Keratinocyte (primary cell): Measurements from ENCODE around the gene SHISA5. TPM values are rescaled to one million over a fixed set of nuclear protein-coding genes. Genes with fewer than 3 reads are reported as not detected.
"Not testable (repeated sequence)": the region's sequence is repeated elsewhere in the genome, so short reads cannot be mapped to it uniquely, and the experiment has no call there.

Source experiments
- DNase-seq: peaks from one replicate; pipeline ENCODE4 v3.0.0-alpha.2; 2011; ENCODE audit warnings: low read depth, missing footprints, low spot score
- FAIRE-seq: peaks from 2 replicates; lab custom pipeline; 2011; peaks lifted over from hg19 to GRCh38; lab: Jason Lieb, UNC
- H2AFZ ChIP-seq: 2 replicates; pipeline ENCODE4 v1.6.0; 2012; ENCODE audit warnings: low read length, control low read depth, inconsistent platforms; ENCODE audit not compliant: control insufficient read depth
- H3K27ac ChIP-seq: 2 replicates; pipeline ENCODE4 v1.5.1; 2011; ENCODE audit warnings: low read length; ENCODE audit not compliant: control insufficient read depth, insufficient read depth
- H3K27me3 ChIP-seq: 3 replicates; pipeline ENCODE4 v1.6.0; 2011; ENCODE audit warnings: low read length; ENCODE audit not compliant: control insufficient read depth, insufficient read depth; ENCODE audit errors: extremely low read depth
- H3K36me3 ChIP-seq, 2 experiments: 2 replicates in 1 of 2; 3 replicates in 1 of 2; pipeline ENCODE4 v1.5.1; 2011; ENCODE audit warnings: low read length in 2 of 2, mild to moderate bottlenecking in 1 of 2; ENCODE audit not compliant: control insufficient read depth in 2 of 2, insufficient read depth in 2 of 2; ENCODE audit errors: extremely low read depth in 1 of 2
- H3K4me1 ChIP-seq: 3 replicates; pipeline ENCODE4 v1.5.1; 2011; ENCODE audit warnings: low read length; ENCODE audit not compliant: control insufficient read depth, insufficient read depth; ENCODE audit errors: extremely low read depth
- H3K4me2 ChIP-seq: 3 replicates; pipeline ENCODE4 v1.6.0; 2011; ENCODE audit warnings: low read depth, low read length; ENCODE audit not compliant: control insufficient read depth, insufficient read depth; ENCODE audit errors: extremely low read depth
- H3K4me3 ChIP-seq, 3 experiments: fragments of 200-600 bp in 1 of 3; sonication (generic) in 1 of 3; 2 replicates in 2 of 3; 3 replicates in 1 of 3; pipeline ENCODE4 v1.5.1; 2011 to 2016; ENCODE audit warnings: low read length in 3 of 3, mild to moderate bottlenecking in 3 of 3, control low read depth in 2 of 3, inconsistent platforms in 1 of 3, low read depth in 1 of 3, mixed read lengths in 1 of 3, mixed run types in 1 of 3, moderate library complexity in 1 of 3; ENCODE audit not compliant: control insufficient read depth in 2 of 3, insufficient read depth in 2 of 3; ENCODE audit errors: extremely low read depth in 1 of 3
- H3K79me2 ChIP-seq: 2 replicates; pipeline ENCODE4 v1.6.0; 2012; ENCODE audit warnings: low read length; ENCODE audit not compliant: control insufficient read depth, insufficient read depth
- H3K9ac ChIP-seq: 3 replicates; pipeline ENCODE4 v1.6.0; 2011; ENCODE audit warnings: low read length; ENCODE audit not compliant: control insufficient read depth, insufficient read depth; ENCODE audit errors: extremely low read depth
- H3K9me1 ChIP-seq: 3 replicates; pipeline ENCODE4 v1.6.0; 2011; ENCODE audit warnings: low read length; ENCODE audit not compliant: control insufficient read depth, insufficient read depth; ENCODE audit errors: extremely low read depth
- H3K9me3 ChIP-seq: 2 replicates; pipeline ENCODE4 v1.5.1; 2012; ENCODE audit warnings: low read depth, low read length; ENCODE audit not compliant: control insufficient read depth
- H4K20me1 ChIP-seq: 3 replicates; pipeline ENCODE4 v1.6.0; 2011; ENCODE audit warnings: low read length; ENCODE audit not compliant: control insufficient read depth, insufficient read depth; ENCODE audit errors: extremely low read depth
- CTCF ChIP-seq, 3 experiments: IDR thresholded peaks in 1 of 3; conservative IDR thresholded peaks in 1 of 3; optimal IDR thresholded peaks in 1 of 3; 2 replicates in 2 of 3; 3 replicates in 1 of 3; pipeline versions ENCODE3 to v1.5.1; 2011; ENCODE audit warnings: low read length in 3 of 3, mild to moderate bottlenecking in 3 of 3, moderate library complexity in 2 of 3, control low read depth in 1 of 3, inconsistent platforms in 1 of 3; ENCODE audit not compliant: insufficient read depth in 2 of 3; ENCODE audit errors: extremely low read depth in 1 of 3
- EZH2 ChIP-seq: IDR thresholded peaks from one replicate; pipeline ENCODE4 v1.6.1; 2012; ENCODE audit warnings: inconsistent platforms, mild to moderate bottlenecking, low read length, moderate library complexity
- dilution Hi-C: fragments of 300-500 bp; cut with MboI; formaldehyde crosslinking; loops from one replicate; pipeline ENCODE4 v1.7.0; 2020; ENCODE audit warnings: low sequenced_read_pairs; ENCODE audit not compliant: extremely low pct_ligation_motif_present
- polyA plus RNA-seq, 5 experiments: library from polyadenylated mRNA; depleted of rRNA in 3 of 5; stranded (reverse) in 3 of 5; stranded (forward) in 1 of 5; unstranded in 1 of 5; fragments of >200 nt; gene quantifications; 1 replicate in 1 of 5; 2 replicates in 3 of 5; 3 replicates in 1 of 5; pipeline versions ENCODE4 v1.2.1 to v1.2.3, GENCODE V29; 2011 to 2012; ENCODE audit warnings: missing spikeins in 2 of 5, low read depth in 1 of 5, low replicate concordance in 1 of 5

SHISA5 gene
- polyA plus RNA-seq, 1 donor (not counting 4 experiments of a cell fraction or from before 2014, with no cell fraction given): 94.4 TPM

GRCh38 chr3:48474619-48475018 is 29.4 kb downstream of the SHISA5 start:
- H3K9me1 ChIP-seq: no peaks in the 10 kb centered on the region
- H3K4me3 ChIP-seq: no peak overlapping the region
- H3K9me3 ChIP-seq: no peaks in the 10 kb centered on the region
- H3K36me3 ChIP-seq: peaks cover 0 to 3% of the 10 kb centered on the region in 2 experiments
- TF ChIP-seq CTCF (optimal IDR thresholded peaks at IDR 0.05 in 1 of 3, IDR thresholded peaks at IDR 0.05 in 1 of 3, conservative IDR thresholded peaks at IDR 0.05 in 1 of 3; ENCODE audit: extremely low read depth in 1 of 3, insufficient read depth in 2 of 3, low read length in 3 of 3) (no peak), EZH2 (no peak)
- H3K9ac ChIP-seq: no peak overlapping the region
- H3K4me1 ChIP-seq: peaks cover 20% of the 10 kb centered on the region
- no peak overlapping the region for H3K27ac ChIP-seq
- no peaks in the 10 kb centered on the region for H4K20me1 ChIP-seq
- dilution Hi-C loops: no loop called here
- H2AFZ ChIP-seq: no peak overlapping the region
- no peak overlapping the region for H3K4me2 ChIP-seq
- no peaks in the 10 kb centered on the region for H3K27me3 ChIP-seq
- DNase-seq: no peak
- no peak for FAIRE-seq
- H3K79me2 ChIP-seq: peaks cover 24% of the 10 kb centered on the region

GRCh38 chr3:48474031-48474430 is 29.9 kb downstream of the SHISA5 start:
- Histone ChIP-seq H3K4me1 (peaks cover 15% of the 10 kb centered on the region), H3K79me2 (peaks cover 30% of the 10 kb centered on the region)
- dilution Hi-C loops, H2AFZ ChIP-seq, H3K4me2 ChIP-seq, H3K9me1 ChIP-seq, DNase-seq, FAIRE-seq, H3K9me3 ChIP-seq, H3K9ac ChIP-seq, H3K27ac ChIP-seq, H3K27me3 ChIP-seq, H3K36me3 ChIP-seq, H3K4me3 ChIP-seq, H4K20me1 ChIP-seq: not testable (repeated sequence)

GRCh38 chr3:48473617-48473952 is 30.4 kb downstream of the SHISA5 start:
- FAIRE-seq: no peak
- no peaks in the 10 kb centered on the region for H4K20me1 ChIP-seq
- no peak for DNase-seq
- peaks cover 14% of the 10 kb centered on the region for H3K4me1 ChIP-seq
- no peak overlapping the region for H3K4me3 ChIP-seq
- no peak overlapping the region for H2AFZ ChIP-seq
- dilution Hi-C loops: no loop called here
- H3K4me2 ChIP-seq: no peak overlapping the region
- TF ChIP-seq EZH2: no peak
- TF ChIP-seq CTCF (optimal IDR thresholded peaks at IDR 0.05 in 1 of 3, IDR thresholded peaks at IDR 0.05 in 1 of 3, conservative IDR thresholded peaks at IDR 0.05 in 1 of 3; ENCODE audit: extremely low read depth in 1 of 3, insufficient read depth in 2 of 3, low read length in 3 of 3): no peak
- H3K27ac ChIP-seq: no peak overlapping the region
- no peaks in the 10 kb centered on the region for H3K9me3 ChIP-seq
- no peaks in the 10 kb centered on the region for H3K27me3 ChIP-seq
- peaks cover 33% of the 10 kb centered on the region for H3K79me2 ChIP-seq
- no peak overlapping the region for H3K9ac ChIP-seq
- peaks cover 3 to 4% of the 10 kb centered on the region in 2 experiments for H3K36me3 ChIP-seq
- no peaks in the 10 kb centered on the region for H3K9me1 ChIP-seq
